Endothelial cell of coronary artery (primary cell): ENCODE measurements around the gene TCP10L. TPM values are rescaled to one million over a fixed set of nuclear protein-coding genes. Genes with fewer than 3 reads are reported as not detected.

Experiments
- total RNA-seq: library from RNA; depleted of rRNA; stranded (reverse); fragments of >200 nt; gene quantifications from 2 replicates; pipeline ENCODE4 v1.2.3, GENCODE V29; 2014

The TCP10L gene, protein sequence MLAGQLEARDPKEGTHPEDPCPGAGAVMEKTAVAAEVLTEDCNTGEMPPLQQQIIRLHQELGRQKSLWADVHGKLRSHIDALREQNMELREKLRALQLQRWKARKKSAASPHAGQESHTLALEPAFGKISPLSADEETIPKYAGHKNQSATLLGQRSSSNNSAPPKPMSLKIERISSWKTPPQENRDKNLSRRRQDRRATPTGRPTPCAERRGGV
- 0.09 and 0.28 TPM in 2 replicates for total RNA-seq

DNA sequence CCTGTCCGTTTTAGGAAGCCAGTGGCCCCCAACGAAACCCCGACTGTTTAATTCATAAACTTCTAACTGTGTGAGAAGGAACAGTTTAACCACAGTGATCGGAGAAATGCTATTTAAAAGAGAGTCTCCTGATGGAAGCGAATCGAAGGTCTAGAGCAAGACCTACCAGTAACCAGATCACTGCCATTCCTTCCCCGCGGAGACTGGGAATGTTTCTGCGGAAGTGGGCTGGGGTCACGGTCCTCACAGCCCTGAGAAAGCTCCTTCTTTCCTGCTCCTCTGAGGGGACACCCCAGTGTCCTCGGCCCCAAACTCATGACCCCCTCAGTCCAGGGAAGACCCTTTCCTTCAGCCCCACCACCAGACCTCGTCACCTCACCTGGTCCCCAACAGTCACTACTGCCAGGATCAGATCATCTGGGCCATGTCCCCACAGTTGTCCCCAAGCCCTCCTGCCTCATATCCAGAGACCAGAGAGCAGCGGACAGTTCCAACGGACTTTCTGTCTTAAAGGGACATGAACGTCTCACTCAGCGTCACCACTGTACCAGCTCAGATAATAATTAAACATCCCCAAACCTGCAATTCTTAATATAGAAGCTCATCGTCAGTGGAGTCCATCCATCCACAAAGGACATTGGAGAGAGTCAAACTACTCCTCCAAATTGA, at the start of gene TCP10L:
Gene TCP10L (minus strand): TSS at position 482 of the 669 bp plus-strand sequence. CDS start 1,219 bp downstream, outside the sequence.

GRCh38 chr21:32612075-32612998, 27.0 kb upstream of the TCP10L start, which contains the start of gene CFAP298:
TSS of gene CFAP298 (minus strand) at chr21:32612377. CDS start at chr21:32612243, 134 bp downstream.

Other genes starting within 250 kb of the TCP10L start
- gene URB1, start 192.5 kb downstream of the TCP10L start, total RNA-seq = 16.0 and 16.3 TPM in 2 replicates
- 29.6 and 31.2 TPM in 2 replicates for gene EVA1C, start 172.8 kb downstream of the TCP10L start, total RNA-seq
- gene CFAP298, start 26.9 kb upstream of the TCP10L start, total RNA-seq = 23.3 and 29.2 TPM in 2 replicates
- 7.0 and 7.5 TPM in 2 replicates for gene SYNJ1, start 142.5 kb upstream of the TCP10L start, total RNA-seq
- 19.3 and 29.5 TPM in 2 replicates for gene PAXBP1, start 186.2 kb upstream of the TCP10L start, total RNA-seq